HL-60/S4 (cell line): Measurements from ENCODE around the gene ALMS1.
"Not testable (repeated sequence)": the region's sequence is repeated elsewhere in the genome, so short reads cannot be mapped to it uniquely, and the experiment has no call there.

ENCODE experiments used
- in situ Hi-C: fragments of 300-500 bp; cut with MboI; formaldehyde crosslinking; loops from 2 replicates; pipeline ENCODE4 v1.14.3; 2022; ENCODE audit warnings: low sequenced_read_pairs

Gene ALMS1

GRCh38 chr2:73403237-73403636, 17.6 kb downstream of the ALMS1 start:
- in situ Hi-C loops: no loop called here

- in situ Hi-C loops: no loop called here
Measured at GRCh38 chr2:73404409-73404808, 18.8 kb downstream of the ALMS1 start.

- in situ Hi-C loops: no loop called here
Measured at GRCh38 chr2:73406996-73407395, 21.4 kb downstream of the ALMS1 start.

GRCh38 chr2:73408198-73408597, 22.6 kb downstream of the ALMS1 start:
- in situ Hi-C loops: no loop called here

- in situ Hi-C loops: no loop called here
Measured at GRCh38 chr2:73414696-73415095, 29.1 kb downstream of the ALMS1 start.

GRCh38 chr2:73415906-73416305, 30.3 kb downstream of the ALMS1 start:
- in situ Hi-C loops: no loop called here

- in situ Hi-C loops: no loop called here
Measured at GRCh38 chr2:73418343-73418742, 32.7 kb downstream of the ALMS1 start.

- in situ Hi-C loops: no loop called here
Measured at GRCh38 chr2:73423913-73424312, 38.3 kb downstream of the ALMS1 start.

GRCh38 chr2:73426176-73426575, 40.5 kb downstream of the ALMS1 start:
- in situ Hi-C loops: no loop called here

GRCh38 chr2:73436019-73436418, 50.4 kb downstream of the ALMS1 start:
- in situ Hi-C loops: no loop called here

GRCh38 chr2:73444202-73444601, 58.6 kb downstream of the ALMS1 start:
- in situ Hi-C loops: no loop called here

- in situ Hi-C loops: no loop called here
Measured at GRCh38 chr2:73448856-73449255, 63.2 kb downstream of the ALMS1 start.

GRCh38 chr2:73449404-73449803, 63.8 kb downstream of the ALMS1 start:
- in situ Hi-C loops: no loop called here

- in situ Hi-C loops: no loop called here
Measured at GRCh38 chr2:73451263-73451972, 65.8 kb downstream of the ALMS1 start.

GRCh38 chr2:73457982-73458381, 72.3 kb downstream of the ALMS1 start:
- in situ Hi-C loops: no loop called here

GRCh38 chr2:73462388-73462787, 76.8 kb downstream of the ALMS1 start:
- in situ Hi-C loops: not testable (repeated sequence)

- in situ Hi-C loops: no loop called here
Measured at GRCh38 chr2:73468376-73468775, 82.7 kb downstream of the ALMS1 start.

GRCh38 chr2:73483874-73484273, 98.2 kb downstream of the ALMS1 start:
- in situ Hi-C loops: not testable (repeated sequence)

GRCh38 chr2:73487112-73487657, 101.5 kb downstream of the ALMS1 start:
- in situ Hi-C loops: no loop called here

- in situ Hi-C loops: no loop called here
Measured at GRCh38 chr2:73488079-73488478, 102.4 kb downstream of the ALMS1 start.

- in situ Hi-C loops: no loop called here
Measured at GRCh38 chr2:73489053-73489452, 103.4 kb downstream of the ALMS1 start.

- in situ Hi-C loops: no loop called here
Measured at GRCh38 chr2:73494031-73494430, 108.4 kb downstream of the ALMS1 start.
